Activated CD8-positive, alpha-beta T cell treated with anti-CD3 and anti-CD28 coated beads for 36 hours (primary cell): ENCODE data around the gene SPATA2. TPM values are rescaled to one million over a fixed set of nuclear protein-coding genes. Genes with fewer than 3 reads are reported as not detected.

Experiments
- ATAC-seq: fragments of 200-7000 bp; cut with Tn5 transposase; one replicate; pipeline ENCODE4 v1.10.0; 2021; ENCODE audit warnings: mild to moderate bottlenecking, moderate library complexity
- CTCF ChIA-PET: fragments of 350-600 bp; sonication (Branson Sonifier 250); formaldehyde crosslinking; loops from one replicate; lab custom pipeline; 2021; ENCODE audit warnings: antibody characterized with exemption; lab: Charles Lee
- POLR2A ChIA-PET: fragments of 350-600 bp; sonication (Branson Sonifier 250); formaldehyde crosslinking; loops from one replicate; lab custom pipeline; 2021; ENCODE audit warnings: antibody characterized with exemption; lab: Charles Lee
- DNase-seq: peaks from one replicate; pipeline ENCODE4 v3.0.0-alpha.2; 2020
- H3K27ac Mint-ChIP-seq: one replicate; pipeline ENCODE4 v1.8.0; 2021; ENCODE audit warnings: mild to moderate bottlenecking, mixed read lengths
- H3K27me3 Mint-ChIP-seq: one replicate; pipeline ENCODE4 v1.8.0; 2021; ENCODE audit warnings: mixed read lengths
- H3K36me3 Mint-ChIP-seq: one replicate; pipeline ENCODE4 v1.8.0; 2021; ENCODE audit warnings: low read depth, mixed read lengths
- H3K4me1 Mint-ChIP-seq: one replicate; pipeline ENCODE4 v1.8.0; 2021; ENCODE audit warnings: low read depth, mixed read lengths
- H3K4me3 Mint-ChIP-seq: one replicate; pipeline ENCODE4 v1.8.0; 2021; ENCODE audit warnings: mild to moderate bottlenecking, moderate library complexity, mixed read lengths
- H3K9me3 Mint-ChIP-seq: one replicate; pipeline ENCODE4 v1.8.0; 2021; ENCODE audit warnings: mixed read lengths
- CTCF ChIP-seq: fragments of 200-600 bp; IDR thresholded peaks from one replicate; pipeline ENCODE4 v1.8.0; 2022; ENCODE audit warnings: antibody characterized with exemption, mild to moderate bottlenecking
- intact Hi-C: fragments of 100-400 bp; cut with micrococcal nuclease; formaldehyde crosslinking; loops from one replicate; pipeline ENCODE4 v1.10.0; 2022
- total RNA-seq, 2 experiments: library from RNA; stranded (reverse); gene quantifications; one replicate each; pipeline ENCODE4 v1.2.3, GENCODE V29; 2021

The SPATA2 gene
- total RNA-seq, 2 experiments from 2014 or later = 6.2 to 7.4 TPM

GRCh38 chr20:49915118-49915379 is 280 bp downstream of the SPATA2 start:
- Mint-ChIP-seq H3K4me1 (peaks cover 30% of the 10 kb centered on the region), H3K4me3 (peak overlapping the region; percentile 95), H3K27me3 (no peaks in the 10 kb centered on the region), H3K9me3 (no peaks in the 10 kb centered on the region), H3K36me3 (no peaks in the 10 kb centered on the region), H3K27ac (peak overlapping the region; percentile 100)
- ATAC-seq (peak; percentile 49), DNase-seq (no peak)
- intact Hi-C loops = no loop called here
- ChIA-PET POLR2A (interaction anchor here (1.9 to 4.2 kb wide), 2 partner anchors 11 to 21 kb away, joined by 5 to 22 read pairs; partner anchors contain the start of gene RNF114), CTCF (interaction anchor here (0.9 to 7.7 kb wide), 3 partner anchors 10 to 27 kb away, joined by 3 to 40 read pairs (median 4); no protein-coding TSS in a partner anchor)
- no peak for TF ChIP-seq CTCF

DNA sequence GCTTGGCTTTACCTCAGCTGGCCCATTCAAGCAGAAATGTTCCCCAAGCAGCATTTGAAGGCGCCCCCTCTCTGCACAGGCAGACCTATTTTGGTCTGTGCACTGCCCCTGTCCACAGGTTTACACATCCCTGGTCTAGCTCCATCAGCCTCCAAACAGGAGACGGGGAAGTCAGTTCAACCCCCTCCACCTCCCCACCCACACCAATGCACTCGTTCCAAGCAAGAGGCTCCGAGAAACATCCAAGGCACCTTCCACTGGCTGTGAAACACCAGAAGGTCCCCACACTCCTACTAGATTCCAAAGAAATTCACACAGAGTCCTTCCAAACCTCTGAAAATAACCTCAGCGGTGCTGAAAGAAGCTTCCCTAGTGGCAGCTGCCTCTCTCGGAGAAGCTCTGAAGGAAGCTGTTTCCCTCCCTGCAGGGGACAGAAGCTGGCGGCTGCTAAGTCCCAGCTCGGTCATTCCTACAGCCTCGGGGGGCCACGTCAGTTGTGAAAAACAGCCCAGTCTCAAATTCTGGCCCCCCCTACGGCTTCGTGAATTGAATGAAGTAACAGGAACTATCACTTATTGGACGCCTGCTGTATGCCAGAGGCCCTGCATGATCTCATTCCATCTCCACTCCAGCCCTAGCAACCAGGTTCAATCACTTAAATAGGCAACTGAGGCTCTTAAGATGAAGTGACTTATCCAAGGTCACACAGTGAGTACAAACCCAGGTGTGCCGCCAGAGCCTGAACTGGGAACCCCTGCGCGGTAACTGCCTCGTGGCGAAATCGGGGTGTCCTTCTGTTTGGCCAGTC is 815 bp downstream of the SPATA2 start:
- DNase-seq (peak; percentile 37), ATAC-seq (peak; percentile 8)
- no peak for TF ChIP-seq CTCF
- Mint-ChIP-seq H3K4me1 (peaks cover 30% of the 10 kb centered on the region), H3K36me3 (no peaks in the 10 kb centered on the region), H3K27ac (peak overlapping the region; percentile 80), H3K4me3 (peak overlapping the region; percentile 95), H3K9me3 (no peaks in the 10 kb centered on the region), H3K27me3 (no peaks in the 10 kb centered on the region)
- intact Hi-C loops = no loop called here
- ChIA-PET POLR2A (interaction anchor here (0.6 to 4.2 kb wide), 4 partner anchors 10 to 318 kb away, joined by 3 to 22 read pairs (median 4); partner anchors contain the start of gene RNF114), CTCF (interaction anchor here (0.9 to 7.7 kb wide), 8 partner anchors 9 to 374 kb away, joined by 3 to 40 read pairs (median 4); no protein-coding TSS in a partner anchor)

GRCh38 chr20:49913399-49914047 is 1.8 kb downstream of the SPATA2 start:
- H3K27ac Mint-ChIP-seq = peak overlapping the region; percentile 80
- H3K9me3 Mint-ChIP-seq = no peaks in the 10 kb centered on the region
- TF ChIP-seq CTCF = no peak
- ChIA-PET POLR2A (interaction anchor here (0.6 to 1.1 kb wide), 4 partner anchors 9 to 317 kb away, joined by 3 to 5 read pairs (median 3); no protein-coding TSS in a partner anchor), CTCF (interaction anchor here (1.0 to 7.7 kb wide), 9 partner anchors 12 to 373 kb away, joined by 3 to 40 read pairs (median 3); no protein-coding TSS in a partner anchor)
- peaks cover 30% of the 10 kb centered on the region for H3K4me1 Mint-ChIP-seq
- DNase-seq = no peak
- peaks cover 1% of the 10 kb centered on the region for H3K36me3 Mint-ChIP-seq
- H3K4me3 Mint-ChIP-seq = peak overlapping the region; percentile 95
- no peaks in the 10 kb centered on the region for H3K27me3 Mint-ChIP-seq
- intact Hi-C loops = no loop called here
- ATAC-seq = no peak

DNA sequence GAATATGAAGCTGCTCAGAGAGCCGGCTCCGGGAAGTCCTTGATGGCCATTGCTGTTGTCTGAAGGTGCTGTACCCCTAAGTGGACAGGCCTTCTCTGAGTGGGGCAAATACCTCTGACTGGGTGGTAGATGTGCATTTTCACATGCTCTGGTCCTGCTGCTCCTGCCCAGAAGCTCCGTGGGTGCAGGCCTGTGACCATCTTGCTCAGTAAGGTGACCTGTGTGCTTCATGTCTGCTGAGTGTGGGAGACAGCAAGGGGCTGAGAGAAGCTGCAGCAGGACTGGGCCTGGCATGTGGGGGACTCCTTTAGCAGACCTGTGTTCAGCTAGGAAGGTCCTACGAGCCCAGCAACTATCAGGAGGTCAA is 5.0 kb downstream of the SPATA2 start:
- peaks cover 12% of the 10 kb centered on the region for H3K36me3 Mint-ChIP-seq
- no peak overlapping the region for H3K27ac Mint-ChIP-seq
- H3K9me3 Mint-ChIP-seq = no peaks in the 10 kb centered on the region
- CTCF ChIA-PET = interaction anchor here (1.6 to 7.7 kb wide), 2 partner anchors 22 to 50 kb away, joined by 3 to 40 read pairs; no protein-coding TSS in a partner anchor
- POLR2A ChIA-PET = no interaction called here
- H3K4me3 Mint-ChIP-seq = no peak overlapping the region
- no peak for TF ChIP-seq CTCF
- no peak for ATAC-seq
- no peaks in the 10 kb centered on the region for H3K27me3 Mint-ChIP-seq
- peaks cover 21% of the 10 kb centered on the region for H3K4me1 Mint-ChIP-seq
- intact Hi-C loops = no loop called here
- no peak for DNase-seq
